Stimulated activated naive CD8-positive, alpha-beta T cell treated with anti-CD3 and anti-CD28 coated beads, Interleukin-15, Interleukin-2, amounts not matched to agents 100 U/mL and 50 U/mL, for 24 hours (primary cell): Measurements from ENCODE around the gene ZBTB44.
"Not testable (repeated sequence)": the region's sequence is repeated elsewhere in the genome, so short reads cannot be mapped to it uniquely, and the experiment has no call there.

Experiments
- ATAC-seq: fragments of 150-1000 bp; cut with Tn5 transposase; one replicate; pipeline ENCODE4 v1.10.0; 2021
- DNase-seq: peaks from one replicate; pipeline ENCODE4 v3.0.0; 2021

The ZBTB44 gene

GRCh38 chr11:130313383-130314183, 1.1 kb downstream of the ZBTB44 start:
- ATAC-seq, result no peak
- DNase-seq, result no peak

GRCh38 chr11:130312046-130312445, 2.7 kb downstream of the ZBTB44 start:
- DNase-seq, result no peak
- no peak for ATAC-seq

GRCh38 chr11:130310622-130311021, 4.1 kb downstream of the ZBTB44 start:
- DNase-seq (no peak), ATAC-seq (no peak)

GRCh38 chr11:130308886-130309285, 5.8 kb downstream of the ZBTB44 start:
- DNase-seq, result no peak

GRCh38 chr11:130308059-130308458, 6.7 kb downstream of the ZBTB44 start:
- no peak for ATAC-seq
- no peak for DNase-seq

More at GRCh38 chr11:130308886-130309285, 5.8 kb downstream of the ZBTB44 start:
- no peak for ATAC-seq

GRCh38 chr11:130304651-130305050, 10.1 kb downstream of the ZBTB44 start:
- DNase-seq, result no peak
- ATAC-seq, result no peak

- no peak for DNase-seq
- ATAC-seq, result no peak
These were observed 13.7 kb downstream of the ZBTB44 start for GRCh38 chr11:130301002-130301401.

- DNase-seq (no peak), ATAC-seq (no peak)
These were observed 14.2 kb downstream of the ZBTB44 start for GRCh38 chr11:130300567-130300966.

GRCh38 chr11:130299978-130300377, 14.7 kb downstream of the ZBTB44 start:
- DNase-seq, result no peak
- ATAC-seq, result no peak

GRCh38 chr11:130295657-130296056, 19.1 kb downstream of the ZBTB44 start:
- DNase-seq (no peak), ATAC-seq (no peak)

- no peak for ATAC-seq
These were observed 32.6 kb downstream of the ZBTB44 start for GRCh38 chr11:130282111-130282510.

GRCh38 chr11:130281341-130281740, 33.4 kb downstream of the ZBTB44 start:
- DNase-seq, ATAC-seq: not testable (repeated sequence)

More at GRCh38 chr11:130282111-130282510, 32.6 kb downstream of the ZBTB44 start:
- no peak for DNase-seq

GRCh38 chr11:130279989-130280388, 34.7 kb downstream of the ZBTB44 start:
- DNase-seq, result no peak
- no peak for ATAC-seq

- ATAC-seq (no peak), DNase-seq (no peak)
These were observed 36.0 kb downstream of the ZBTB44 start for GRCh38 chr11:130278745-130279144.

- DNase-seq, result no peak
- no peak for ATAC-seq
These were observed 36.6 kb downstream of the ZBTB44 start for GRCh38 chr11:130278151-130278550.

GRCh38 chr11:130272336-130272735, 42.4 kb downstream of the ZBTB44 start:
- no peak for ATAC-seq
- DNase-seq, result no peak

- no peak for ATAC-seq
- no peak for DNase-seq
These were observed 45.3 kb downstream of the ZBTB44 start for GRCh38 chr11:130269326-130269943.

GRCh38 chr11:130263351-130263750, 51.4 kb downstream of the ZBTB44 start:
- no peak for ATAC-seq

GRCh38 chr11:130262424-130262823, 52.3 kb downstream of the ZBTB44 start:
- no peak for ATAC-seq
- DNase-seq, result no peak

More at GRCh38 chr11:130263351-130263750, 51.4 kb downstream of the ZBTB44 start:
- no peak for DNase-seq

GRCh38 chr11:130261571-130261970, 53.1 kb downstream of the ZBTB44 start:
- DNase-seq (no peak), ATAC-seq (no peak)

GRCh38 chr11:130260742-130261141, 54.0 kb downstream of the ZBTB44 start:
- DNase-seq (no peak), ATAC-seq (no peak)

GRCh38 chr11:130260080-130260627, 54.6 kb downstream of the ZBTB44 start:
- ATAC-seq, result no peak
- no peak for DNase-seq

GRCh38 chr11:130251763-130252162, 63.0 kb downstream of the ZBTB44 start:
- DNase-seq, ATAC-seq: not testable (repeated sequence)
